Stimulated activated CD8-positive, alpha-beta memory T cell treated with anti-CD3 and anti-CD28 coated beads, Interleukin-15, amount 100 ng/mL, for 4 hours (primary cell): ENCODE results near the gene TXNRD3.

Experiments used
- DNase-seq, 2 donors: peaks; one replicate each; pipeline ENCODE4 v3.0.0-alpha.2; 2020; ENCODE audit warnings: low read depth in 2 of 2

The TXNRD3 gene

GRCh38 chr3:126672340-126672739 is 17.4 kb upstream of the TXNRD3 start:
- DNase-seq, result no peak

GRCh38 chr3:126671521-126671920 is 16.6 kb upstream of the TXNRD3 start:
- no peak for DNase-seq

- DNase-seq, result no peak
These were observed 13.8 kb upstream of the TXNRD3 start for GRCh38 chr3:126668450-126669401.

DNA sequence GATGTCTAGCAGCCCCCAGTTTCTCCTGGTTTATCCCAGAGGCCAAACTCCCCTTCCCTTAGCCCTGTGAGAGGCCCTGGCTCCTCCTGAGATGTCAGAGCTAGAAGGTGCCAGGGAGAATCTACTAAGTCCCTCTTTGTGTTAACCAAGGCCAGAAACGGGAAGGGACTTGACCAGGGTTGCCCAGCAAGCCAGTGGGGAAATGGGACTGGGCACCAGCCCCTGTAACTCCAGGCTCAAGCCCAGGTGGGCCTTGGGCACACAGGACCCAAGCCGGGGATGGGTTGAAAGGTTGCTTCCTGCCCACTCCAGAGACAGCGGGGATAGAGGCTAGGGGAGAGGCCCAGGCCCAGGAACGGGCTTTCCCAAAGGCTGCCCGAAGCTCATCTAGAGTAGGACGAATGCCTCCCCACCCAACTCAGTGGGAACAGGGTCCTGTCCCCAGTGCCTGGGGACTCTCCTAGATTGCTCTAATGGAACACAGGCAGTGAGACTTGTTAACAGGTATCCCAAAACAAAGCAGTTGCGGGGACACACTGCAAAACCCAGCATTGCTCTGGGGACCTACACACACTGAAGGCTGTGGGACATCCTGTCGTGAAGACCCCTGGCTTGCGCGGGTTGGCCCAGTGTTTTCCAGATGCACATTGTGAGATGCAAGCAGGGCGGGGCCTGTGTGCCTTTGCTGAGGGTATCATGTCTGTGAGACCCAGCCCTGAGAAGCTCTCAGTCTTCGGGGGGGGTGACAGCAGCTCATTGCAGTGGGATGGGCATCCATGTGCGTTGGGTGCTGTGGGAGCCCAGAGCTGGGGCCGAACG is 12.9 kb upstream of the TXNRD3 start:
- no peak for DNase-seq

- no peak for DNase-seq
These were observed 12.0 kb upstream of the TXNRD3 start for GRCh38 chr3:126666658-126667528.

DNA sequence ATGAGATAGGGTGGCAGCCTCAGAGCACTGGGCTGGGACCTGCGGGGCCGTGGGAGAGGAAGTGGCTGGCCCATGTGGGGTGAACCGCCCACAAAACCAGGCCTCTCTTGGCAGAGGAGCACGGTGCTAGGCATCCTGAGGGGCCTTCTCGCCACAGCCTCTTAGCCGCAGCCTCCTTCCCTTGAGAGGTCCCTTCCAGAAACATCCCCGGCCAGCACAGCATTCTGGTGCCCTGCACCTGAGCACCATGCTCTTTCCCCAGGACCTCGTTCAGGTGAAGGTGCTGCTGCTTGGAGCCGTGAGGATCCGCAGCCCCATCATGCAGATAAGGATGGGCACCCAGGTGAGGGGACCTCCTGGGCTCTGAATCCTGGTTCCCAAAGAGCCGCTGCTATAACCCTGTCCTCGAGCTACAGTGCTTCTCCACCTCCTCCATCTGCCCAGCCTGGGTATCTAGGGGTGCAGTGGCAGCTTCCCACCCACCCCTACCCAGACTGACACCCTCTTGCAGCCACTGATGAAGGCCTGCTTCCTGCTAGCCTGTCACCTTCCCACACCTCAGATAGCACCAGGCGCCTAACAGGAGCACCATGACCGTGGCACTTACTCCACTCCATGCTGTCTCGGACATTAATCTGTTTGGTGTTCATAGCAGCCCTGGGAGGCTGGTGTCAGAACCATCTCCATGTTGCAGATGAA is 11.2 kb upstream of the TXNRD3 start:
- no peak for DNase-seq

DNA sequence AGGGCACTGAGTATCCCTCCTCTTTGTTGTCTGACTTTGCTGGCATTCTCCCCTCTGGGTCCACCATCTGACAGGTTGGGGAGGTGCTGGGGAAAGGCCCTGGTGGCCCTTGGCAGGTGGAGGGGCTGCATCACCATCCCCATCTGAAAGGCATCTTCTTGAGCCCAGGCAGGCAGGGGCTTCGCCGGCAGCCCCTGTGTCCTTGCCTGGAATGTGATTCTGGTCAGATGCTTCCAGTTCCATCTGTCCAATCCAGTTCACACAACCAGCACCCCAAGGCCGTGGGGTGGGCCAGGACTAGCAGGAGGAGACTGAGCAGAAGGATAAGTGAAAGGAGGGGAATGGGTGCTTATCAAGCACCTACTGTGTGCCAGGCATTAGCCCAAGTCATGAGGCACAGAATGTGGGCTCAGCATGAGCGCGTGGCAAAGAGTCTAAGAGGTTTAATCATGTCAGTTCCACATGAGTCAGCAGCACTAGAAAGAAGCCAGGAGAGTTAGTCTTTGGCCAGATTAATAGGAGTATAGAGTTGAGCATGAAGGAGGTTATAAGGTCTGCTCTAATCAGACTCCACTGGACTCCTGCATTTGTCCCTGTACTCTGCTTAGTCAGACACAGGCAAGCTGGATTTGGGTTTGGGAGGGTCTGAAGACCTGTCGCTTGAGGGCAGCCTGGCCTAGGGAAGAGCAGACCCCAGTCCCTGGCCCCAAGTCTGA is 10.5 kb upstream of the TXNRD3 start:
- no peak for DNase-seq

GRCh38 chr3:126664591-126665214 is 9.8 kb upstream of the TXNRD3 start:
- DNase-seq, result no peak

- DNase-seq, result no peak
These were observed 8.8 kb upstream of the TXNRD3 start for GRCh38 chr3:126663750-126664149.

DNA sequence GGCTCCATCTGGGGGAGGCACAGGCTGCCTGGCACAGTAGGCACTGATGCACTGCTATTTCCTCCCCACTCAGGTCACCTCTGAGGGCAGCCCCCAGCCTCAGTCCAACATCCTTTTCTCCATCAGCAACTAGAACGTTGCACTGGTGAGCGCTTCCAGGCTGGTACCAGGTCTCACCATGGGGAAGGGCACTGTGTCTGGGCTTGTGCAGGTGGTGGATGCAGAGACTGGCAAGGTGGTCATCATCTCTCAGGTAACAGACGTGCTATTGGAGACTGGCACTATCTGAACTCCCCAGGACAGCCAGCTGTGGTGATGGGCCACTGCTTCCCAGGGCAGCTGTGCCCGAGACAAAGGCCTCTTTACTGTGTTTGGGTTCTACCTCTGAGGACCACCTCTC is 8.3 kb upstream of the TXNRD3 start:
- DNase-seq, result no peak

DNA sequence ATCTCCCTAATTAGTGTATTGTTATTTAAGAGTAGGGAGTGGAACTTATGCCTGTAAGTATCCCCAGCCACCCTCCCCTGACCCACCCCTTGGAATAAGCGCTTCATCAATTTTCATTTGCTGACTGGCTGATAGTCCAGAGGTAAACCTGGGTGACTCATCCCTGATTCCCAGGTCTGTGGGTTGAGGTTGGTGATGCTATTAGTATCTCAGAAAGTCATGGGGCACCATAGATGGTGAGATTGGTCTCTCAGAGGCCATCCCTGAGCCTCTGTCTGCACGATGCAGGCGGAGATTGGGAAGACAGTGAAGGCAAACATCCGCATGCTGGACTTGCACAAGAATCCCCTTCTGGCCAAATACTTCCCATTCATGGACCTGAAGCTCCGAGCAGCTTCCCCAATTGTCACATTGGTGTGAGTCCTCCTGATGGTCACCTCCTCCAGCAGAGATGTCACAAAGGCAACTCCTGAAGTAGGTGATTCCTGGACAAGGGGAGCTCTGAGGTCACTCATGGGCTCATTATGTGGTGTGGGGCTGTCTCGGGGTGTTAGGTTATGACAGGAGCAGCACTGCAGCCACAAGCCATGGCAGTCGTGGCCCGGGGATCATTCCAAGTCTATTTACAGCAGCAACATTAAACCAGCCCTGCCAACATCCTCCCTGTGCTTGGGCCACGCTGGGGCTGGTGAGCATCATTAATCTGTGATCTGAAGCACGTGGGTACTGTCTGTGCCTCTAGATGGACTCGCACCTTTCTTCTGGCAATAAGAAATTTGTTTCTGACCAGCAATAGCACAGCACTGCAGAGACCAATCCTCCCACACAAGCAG is 6.8 kb upstream of the TXNRD3 start:
- DNase-seq, result no peak

DNA sequence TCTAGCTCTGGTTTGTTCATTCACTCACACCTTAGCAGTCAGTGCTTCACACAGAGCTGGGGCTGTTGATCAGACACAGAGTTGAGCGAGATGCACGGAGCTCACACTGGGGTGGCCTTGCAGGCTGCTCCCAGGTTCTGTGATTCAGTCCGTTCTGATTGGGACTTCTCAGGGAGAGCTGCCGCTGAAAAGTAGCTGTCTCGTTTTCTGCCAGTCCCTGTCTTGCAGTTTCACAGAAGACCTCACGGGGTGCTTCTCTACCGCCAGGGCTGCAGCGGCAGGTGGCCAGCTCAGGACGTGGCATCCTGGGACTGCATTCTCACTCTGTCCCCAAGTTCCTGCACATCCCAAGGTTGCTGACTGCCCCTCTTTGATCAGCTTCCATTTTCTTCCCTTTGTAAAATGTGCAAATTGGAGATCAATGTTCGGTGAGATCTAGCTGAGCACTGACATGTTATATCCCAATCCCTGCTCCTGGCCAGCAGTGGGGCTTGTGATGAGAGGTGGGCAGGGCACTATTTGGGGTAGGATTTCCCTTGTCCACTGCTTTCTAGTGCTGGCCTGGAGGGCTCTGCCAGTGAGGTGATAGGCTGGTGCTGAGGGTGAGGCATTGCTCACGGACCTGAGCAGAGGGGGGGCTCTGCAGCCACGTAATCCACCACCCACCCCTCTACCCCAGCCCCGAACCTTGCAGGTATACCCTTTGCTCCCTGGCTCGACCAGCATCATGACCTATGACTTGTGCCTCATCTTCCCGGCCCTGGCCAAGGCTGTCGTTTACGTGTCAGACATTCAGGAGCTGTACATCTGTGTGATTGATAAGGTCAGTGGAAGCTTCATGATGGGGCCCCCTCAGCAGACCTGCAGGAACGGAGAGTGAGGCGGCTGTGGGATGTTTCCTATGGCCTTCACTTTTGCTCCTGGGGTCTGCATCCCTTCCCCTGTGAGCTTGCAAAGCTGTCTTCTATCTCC is 5.3 kb upstream of the TXNRD3 start:
- no peak for DNase-seq

GRCh38 chr3:126658584-126658983 is 3.7 kb upstream of the TXNRD3 start:
- no peak for DNase-seq

- no peak for DNase-seq
These were observed 3.0 kb upstream of the TXNRD3 start for GRCh38 chr3:126657901-126658300.

GRCh38 chr3:126656371-126657134 is 1.6 kb upstream of the TXNRD3 start:
- no peak for DNase-seq

GRCh38 chr3:126655887-126656286 is 963 bp upstream of the TXNRD3 start:
- DNase-seq, result no peak

- no peak for DNase-seq
These were observed 5.3 kb downstream of the TXNRD3 start for GRCh38 chr3:126649556-126650092.
